SH-SY5Y (cell line): ENCODE results near the gene SLC35F5.

Experiments
- GATA2 ChIP-seq: IDR thresholded peaks from 2 replicates; pipeline ENCODE4 v1.6.1; 2011; ENCODE audit warnings: mild to moderate bottlenecking, low read depth, low read length
- GATA3 ChIP-seq: IDR thresholded peaks from 2 replicates; pipeline ENCODE4 v1.6.1; 2011; ENCODE audit warnings: low read depth, mild to moderate bottlenecking, low read length, moderate library complexity

Gene SLC35F5

GRCh38 chr2:113765276-113765675, 8.8 kb upstream of the SLC35F5 start:
- TF ChIP-seq GATA2, result no peak
- no peak for TF ChIP-seq GATA3

GRCh38 chr2:113762377-113763118, 6.1 kb upstream of the SLC35F5 start:
- TF ChIP-seq GATA2, result no peak
- no peak for TF ChIP-seq GATA3

- TF ChIP-seq GATA3 (no peak), GATA2 (no peak)
Observed at GRCh38 chr2:113760400-113760799, 4.0 kb upstream of the SLC35F5 start.

- no peak for TF ChIP-seq GATA3
- no peak for TF ChIP-seq GATA2
Observed at GRCh38 chr2:113757138-113757657, 756 bp upstream of the SLC35F5 start.

- no peak for TF ChIP-seq GATA3
- no peak for TF ChIP-seq GATA2
Observed at GRCh38 chr2:113755835-113756354, 547 bp downstream of the SLC35F5 start.

GRCh38 chr2:113755035-113755834, 1.2 kb downstream of the SLC35F5 start:
- TF ChIP-seq GATA2, result no peak
- no peak for TF ChIP-seq GATA3

GRCh38 chr2:113754160-113754559, 2.3 kb downstream of the SLC35F5 start:
- TF ChIP-seq GATA2 (no peak), GATA3 (no peak)

- TF ChIP-seq GATA3 (no peak), GATA2 (no peak)
Observed at GRCh38 chr2:113750385-113750784, 6.1 kb downstream of the SLC35F5 start.

GRCh38 chr2:113741091-113741490, 15.4 kb downstream of the SLC35F5 start:
- no peak for TF ChIP-seq GATA2
- TF ChIP-seq GATA3, result no peak

- TF ChIP-seq GATA3, result no peak
Observed at GRCh38 chr2:113739849-113740248, 16.6 kb downstream of the SLC35F5 start.

- TF ChIP-seq GATA2 (no peak), GATA3 (no peak)
Observed at GRCh38 chr2:113734185-113734584, 22.3 kb downstream of the SLC35F5 start.

GRCh38 chr2:113724010-113724409, 32.4 kb downstream of the SLC35F5 start:
- TF ChIP-seq GATA2 (no peak), GATA3 (no peak)

GRCh38 chr2:113723411-113723810, 33.0 kb downstream of the SLC35F5 start:
- TF ChIP-seq GATA2 (no peak), GATA3 (no peak)

GRCh38 chr2:113720167-113720566, 36.3 kb downstream of the SLC35F5 start:
- TF ChIP-seq GATA2, result no peak
- TF ChIP-seq GATA3, result no peak

- TF ChIP-seq GATA3 (no peak), GATA2 (no peak)
Observed at GRCh38 chr2:113716291-113716690, 40.2 kb downstream of the SLC35F5 start.

GRCh38 chr2:113712941-113713340, 43.5 kb downstream of the SLC35F5 start:
- TF ChIP-seq GATA3, result no peak
